Neural progenitor cell (in vitro differentiated cells): Measurements from ENCODE around the gene AVEN. TPM values are rescaled to one million over a fixed set of nuclear protein-coding genes. Genes with fewer than 3 reads are reported as not detected.

Experiments used
- DNase-seq: peaks from one replicate; pipeline ENCODE4 v3.0.0-alpha.2; 2016; ENCODE audit warnings: low spot score
- H2AFZ ChIP-seq: fragments of 200-600 bp; sonication (generic); replicated peaks from 2 replicates; pipeline ENCODE4 v1.6.1; 2016; ENCODE audit warnings: antibody characterized with exemption
- H3F3A ChIP-seq: fragments of 200-600 bp; sonication (generic); 2 replicates; pipeline ENCODE4 v1.6.1; 2016; ENCODE audit warnings: antibody characterized with exemption, low read depth
- H3K27ac ChIP-seq: fragments of 200-600 bp; sonication (generic); 2 replicates; pipeline ENCODE4 v1.5.1; 2016; ENCODE audit warnings: mild to moderate bottlenecking
- H3K27me3 ChIP-seq: fragments of 200-600 bp; sonication (generic); 2 replicates; pipeline ENCODE4 v1.6.1; 2016; ENCODE audit warnings: mild to moderate bottlenecking, moderate library complexity
- H3K36me3 ChIP-seq: fragments of 200-600 bp; sonication (generic); 2 replicates; pipeline ENCODE4 v1.5.1; 2016
- H3K4me1 ChIP-seq: fragments of 200-600 bp; sonication (generic); 2 replicates; pipeline ENCODE4 v1.6.1; 2016; ENCODE audit warnings: mixed run types
- H3K4me2 ChIP-seq: fragments of 200-600 bp; sonication (generic); 2 replicates; pipeline ENCODE4 v1.6.1; 2016
- H3K4me3 ChIP-seq: fragments of 200-600 bp; sonication (generic); 2 replicates; pipeline ENCODE4 v1.5.1; 2016
- H3K79me2 ChIP-seq: fragments of 200-600 bp; sonication (generic); 2 replicates; pipeline ENCODE4 v1.6.1; 2016; ENCODE audit warnings: low read depth
- H3K9ac ChIP-seq: fragments of 200-600 bp; sonication (generic); 2 replicates; pipeline ENCODE4 v1.6.1; 2016
- H3K9me3 ChIP-seq: fragments of 200-600 bp; sonication (generic); 2 replicates; pipeline ENCODE4 v1.5.1; 2016; ENCODE audit warnings: low read depth
- H4K20me1 ChIP-seq: fragments of 200-600 bp; sonication (generic); 2 replicates; pipeline ENCODE4 v1.6.1; 2016; ENCODE audit warnings: low read depth
- H3K27ac Mint-ChIP-seq: 3 replicates; pipeline ENCODE4 v1.8.0; 2021; ENCODE audit warnings: mixed read lengths
- H3K27me3 Mint-ChIP-seq: 2 replicates; pipeline ENCODE4 v1.8.0; 2022; ENCODE audit warnings: low read depth, mild to moderate bottlenecking, inconsistent platforms, moderate library complexity, mixed read lengths; ENCODE audit not compliant: insufficient read depth
- H3K36me3 Mint-ChIP-seq: 3 replicates; pipeline ENCODE4 v1.8.0; 2021; ENCODE audit warnings: mixed read lengths
- H3K4me1 Mint-ChIP-seq: 3 replicates; pipeline ENCODE4 v1.8.0; 2021; ENCODE audit warnings: mixed read lengths
- H3K4me3 Mint-ChIP-seq: 3 replicates; pipeline ENCODE4 v1.8.0; 2021; ENCODE audit warnings: mild to moderate bottlenecking, moderate library complexity, mixed read lengths
- H3K9me3 Mint-ChIP-seq: 3 replicates; pipeline ENCODE4 v1.8.0; 2020; ENCODE audit warnings: mixed read lengths
- CTCF ChIP-seq: fragments of 200-600 bp; sonication (generic); IDR thresholded peaks from 2 replicates; pipeline ENCODE4 v1.5.1; 2017; ENCODE audit warnings: antibody characterized with exemption, mild to moderate bottlenecking
- EZH2 ChIP-seq: fragments of 200-600 bp; sonication (generic); IDR thresholded peaks from 2 replicates; pipeline ENCODE4 v1.6.1; 2017; ENCODE audit warnings: antibody characterized with exemption, mild to moderate bottlenecking, moderate library complexity
- EZH2phosphoT487 ChIP-seq: fragments of 200-600 bp; sonication (generic); IDR thresholded peaks from 2 replicates; pipeline ENCODE4 v1.6.1; 2017; ENCODE audit warnings: antibody characterized with exemption
- total RNA-seq: library from RNA; depleted of rRNA; stranded (reverse); fragments of >200 nt; gene quantifications from 2 replicates; pipeline ENCODE4 v1.2.3, GENCODE V29; 2015; ENCODE audit warnings: low replicate concordance

AVEN gene
- total RNA-seq, 1 donor from 2014 or later: 21.9 TPM

- TF ChIP-seq EZH2 (no peak), CTCF (no peak)
- Mint-ChIP-seq H3K9me3 (peaks cover 2% of the 10 kb centered on the region), H3K36me3 (no peaks in the 10 kb centered on the region), H3K4me1 (peaks cover 7% of the 10 kb centered on the region), H3K27ac (peak overlapping the region; percentile 12), H3K4me3 (no peak overlapping the region), H3K27me3 (no peaks in the 10 kb centered on the region)
- Histone ChIP-seq H3F3A (no peaks in the 10 kb centered on the region), H3K27ac (no peak overlapping the region), H3K4me3 (no peak overlapping the region), H2AFZ (no peak overlapping the region), H3K27me3 (no peaks in the 10 kb centered on the region), H3K4me1 (no peaks in the 10 kb centered on the region), H4K20me1 (no peaks in the 10 kb centered on the region), H3K9me3 (no peaks in the 10 kb centered on the region), H3K4me2 (no peak overlapping the region), H3K79me2 (no peaks in the 10 kb centered on the region), H3K36me3 (no peaks in the 10 kb centered on the region), H3K9ac (no peak overlapping the region)
- no peak for DNase-seq
These were observed 192.1 kb downstream of the AVEN start for GRCh38 chr15:33846862-33847261.

GRCh38 chr15:33846142-33846541 is 192.9 kb downstream of the AVEN start:
- TF ChIP-seq EZH2phosphoT487 (no peak), EZH2 (no peak), CTCF (no peak)
- Histone ChIP-seq H2AFZ (no peak overlapping the region), H3K9me3 (no peaks in the 10 kb centered on the region), H4K20me1 (no peaks in the 10 kb centered on the region), H3K27me3 (no peaks in the 10 kb centered on the region), H3F3A (no peaks in the 10 kb centered on the region), H3K79me2 (no peaks in the 10 kb centered on the region), H3K4me1 (no peaks in the 10 kb centered on the region), H3K4me3 (no peak overlapping the region), H3K4me2 (no peak overlapping the region), H3K9ac (no peak overlapping the region), H3K27ac (no peak overlapping the region), H3K36me3 (no peaks in the 10 kb centered on the region)
- Mint-ChIP-seq H3K9me3 (peaks cover 2% of the 10 kb centered on the region), H3K27ac (no peak overlapping the region), H3K4me3 (no peak overlapping the region), H3K4me1 (peaks cover 7% of the 10 kb centered on the region), H3K36me3 (no peaks in the 10 kb centered on the region), H3K27me3 (no peaks in the 10 kb centered on the region)
- DNase-seq: no peak

GRCh38 chr15:33844597-33844996 is 194.4 kb downstream of the AVEN start:
- peaks cover 4% of the 10 kb centered on the region for H3K9me3 Mint-ChIP-seq
- H3K27ac Mint-ChIP-seq: no peak overlapping the region
- TF ChIP-seq EZH2: no peak
- H3K36me3 ChIP-seq: no peaks in the 10 kb centered on the region
- DNase-seq: no peak
- H3K27ac ChIP-seq: no peak overlapping the region
- H3K4me1 Mint-ChIP-seq: peaks cover 11% of the 10 kb centered on the region
- H3K4me3 Mint-ChIP-seq: no peak overlapping the region
- H3K9me3 ChIP-seq: no peaks in the 10 kb centered on the region
- no peak overlapping the region for H3K9ac ChIP-seq
- H3K27me3 ChIP-seq: no peaks in the 10 kb centered on the region
- no peaks in the 10 kb centered on the region for H3K27me3 Mint-ChIP-seq
- no peak overlapping the region for H3K4me2 ChIP-seq
- peaks cover 3% of the 10 kb centered on the region for H3K36me3 Mint-ChIP-seq
- no peak overlapping the region for H2AFZ ChIP-seq
- no peak overlapping the region for H3K4me3 ChIP-seq
- H4K20me1 ChIP-seq: no peaks in the 10 kb centered on the region
- H3K79me2 ChIP-seq: no peaks in the 10 kb centered on the region
- H3F3A ChIP-seq: no peaks in the 10 kb centered on the region
- H3K4me1 ChIP-seq: no peaks in the 10 kb centered on the region

GRCh38 chr15:33844186-33844585 is 194.8 kb downstream of the AVEN start:
- Histone ChIP-seq H3F3A (no peaks in the 10 kb centered on the region), H3K9me3 (no peaks in the 10 kb centered on the region), H2AFZ (no peak overlapping the region), H3K27ac (no peak overlapping the region), H4K20me1 (no peaks in the 10 kb centered on the region), H3K27me3 (no peaks in the 10 kb centered on the region), H3K4me3 (no peak overlapping the region), H3K36me3 (no peaks in the 10 kb centered on the region), H3K79me2 (no peaks in the 10 kb centered on the region), H3K4me1 (no peaks in the 10 kb centered on the region), H3K9ac (no peak overlapping the region), H3K4me2 (no peak overlapping the region)
- TF ChIP-seq CTCF (no peak), EZH2phosphoT487 (no peak), EZH2 (no peak)
- Mint-ChIP-seq H3K27ac (no peak overlapping the region), H3K4me3 (no peak overlapping the region), H3K9me3 (peaks cover 4% of the 10 kb centered on the region), H3K4me1 (peaks cover 13% of the 10 kb centered on the region), H3K36me3 (peaks cover 3% of the 10 kb centered on the region), H3K27me3 (no peaks in the 10 kb centered on the region)
- no peak for DNase-seq
